ENCODE data around the gene NUP188. TPM values are rescaled to one million over a fixed set of nuclear protein-coding genes. Genes with fewer than 3 reads are reported as not detected.

Gene NUP188
- polyA plus RNA-seq, 1 donor from 2014 or later = 24.0 TPM

DNA sequence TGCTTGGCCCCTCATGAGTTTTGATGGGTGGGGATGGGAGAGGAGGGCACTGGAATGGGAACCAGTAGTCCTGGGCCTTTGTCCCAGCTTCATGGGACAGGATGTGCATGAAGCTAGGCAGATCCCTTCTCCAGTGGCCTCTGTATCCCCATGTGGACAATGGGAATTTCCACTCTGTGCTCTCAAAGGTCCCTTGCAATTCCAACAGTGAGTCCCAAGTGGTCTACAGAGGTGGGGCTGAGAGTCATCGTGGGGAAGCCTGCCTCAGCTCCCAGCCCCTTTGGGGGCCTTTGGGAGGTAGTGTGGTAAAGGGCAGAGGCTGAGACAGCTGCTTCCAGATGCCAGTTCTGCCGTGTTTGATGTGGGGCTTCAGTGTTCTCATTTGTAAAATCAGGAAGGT is 28.6 kb upstream of the NUP188 start:
- H3K9me3 ChIP-seq (ENCODE audit: low read length) = no peaks in the 10 kb centered on the region
- TF ChIP-seq, protein P1, sequence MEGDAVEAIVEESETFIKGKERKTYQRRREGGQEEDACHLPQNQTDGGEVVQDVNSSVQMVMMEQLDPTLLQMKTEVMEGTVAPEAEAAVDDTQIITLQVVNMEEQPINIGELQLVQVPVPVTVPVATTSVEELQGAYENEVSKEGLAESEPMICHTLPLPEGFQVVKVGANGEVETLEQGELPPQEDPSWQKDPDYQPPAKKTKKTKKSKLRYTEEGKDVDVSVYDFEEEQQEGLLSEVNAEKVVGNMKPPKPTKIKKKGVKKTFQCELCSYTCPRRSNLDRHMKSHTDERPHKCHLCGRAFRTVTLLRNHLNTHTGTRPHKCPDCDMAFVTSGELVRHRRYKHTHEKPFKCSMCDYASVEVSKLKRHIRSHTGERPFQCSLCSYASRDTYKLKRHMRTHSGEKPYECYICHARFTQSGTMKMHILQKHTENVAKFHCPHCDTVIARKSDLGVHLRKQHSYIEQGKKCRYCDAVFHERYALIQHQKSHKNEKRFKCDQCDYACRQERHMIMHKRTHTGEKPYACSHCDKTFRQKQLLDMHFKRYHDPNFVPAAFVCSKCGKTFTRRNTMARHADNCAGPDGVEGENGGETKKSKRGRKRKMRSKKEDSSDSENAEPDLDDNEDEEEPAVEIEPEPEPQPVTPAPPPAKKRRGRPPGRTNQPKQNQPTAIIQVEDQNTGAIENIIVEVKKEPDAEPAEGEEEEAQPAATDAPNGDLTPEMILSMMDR (IDR thresholded peaks at IDR 0.05; ENCODE audit: poor library complexity, severe bottlenecking) = no peak
- TF ChIP-seq POLR2AphosphoS5 (IDR thresholded peaks at IDR 0.05) = no peak
- TF ChIP-seq MXI1 (conservative IDR thresholded peaks at IDR 0.05; ENCODE audit: poor library complexity, severe bottlenecking) = no peak
- TF ChIP-seq RAD21 (conservative IDR thresholded peaks at IDR 0.05) = no peak
- TF ChIP-seq EZH2 (IDR thresholded peaks at IDR 0.05; ENCODE audit: borderline replicate concordance, insufficient read depth, low read length, poor library complexity, severe bottlenecking) = no peak
- TF ChIP-seq EP300 (conservative IDR thresholded peaks at IDR 0.05; ENCODE audit: poor library complexity, severe bottlenecking) = no peak
- TF ChIP-seq SMC3 (conservative IDR thresholded peaks at IDR 0.05; ENCODE audit: poor library complexity) = no peak
- TF ChIP-seq, protein P2, sequence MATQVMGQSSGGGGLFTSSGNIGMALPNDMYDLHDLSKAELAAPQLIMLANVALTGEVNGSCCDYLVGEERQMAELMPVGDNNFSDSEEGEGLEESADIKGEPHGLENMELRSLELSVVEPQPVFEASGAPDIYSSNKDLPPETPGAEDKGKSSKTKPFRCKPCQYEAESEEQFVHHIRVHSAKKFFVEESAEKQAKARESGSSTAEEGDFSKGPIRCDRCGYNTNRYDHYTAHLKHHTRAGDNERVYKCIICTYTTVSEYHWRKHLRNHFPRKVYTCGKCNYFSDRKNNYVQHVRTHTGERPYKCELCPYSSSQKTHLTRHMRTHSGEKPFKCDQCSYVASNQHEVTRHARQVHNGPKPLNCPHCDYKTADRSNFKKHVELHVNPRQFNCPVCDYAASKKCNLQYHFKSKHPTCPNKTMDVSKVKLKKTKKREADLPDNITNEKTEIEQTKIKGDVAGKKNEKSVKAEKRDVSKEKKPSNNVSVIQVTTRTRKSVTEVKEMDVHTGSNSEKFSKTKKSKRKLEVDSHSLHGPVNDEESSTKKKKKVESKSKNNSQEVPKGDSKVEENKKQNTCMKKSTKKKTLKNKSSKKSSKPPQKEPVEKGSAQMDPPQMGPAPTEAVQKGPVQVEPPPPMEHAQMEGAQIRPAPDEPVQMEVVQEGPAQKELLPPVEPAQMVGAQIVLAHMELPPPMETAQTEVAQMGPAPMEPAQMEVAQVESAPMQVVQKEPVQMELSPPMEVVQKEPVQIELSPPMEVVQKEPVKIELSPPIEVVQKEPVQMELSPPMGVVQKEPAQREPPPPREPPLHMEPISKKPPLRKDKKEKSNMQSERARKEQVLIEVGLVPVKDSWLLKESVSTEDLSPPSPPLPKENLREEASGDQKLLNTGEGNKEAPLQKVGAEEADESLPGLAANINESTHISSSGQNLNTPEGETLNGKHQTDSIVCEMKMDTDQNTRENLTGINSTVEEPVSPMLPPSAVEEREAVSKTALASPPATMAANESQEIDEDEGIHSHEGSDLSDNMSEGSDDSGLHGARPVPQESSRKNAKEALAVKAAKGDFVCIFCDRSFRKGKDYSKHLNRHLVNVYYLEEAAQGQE (IDR thresholded peaks at IDR 0.05; ENCODE audit: borderline replicate concordance) = no peak
- TF ChIP-seq TAF1 (IDR thresholded peaks at IDR 0.05; ENCODE audit: low read depth) = no peak

DNA sequence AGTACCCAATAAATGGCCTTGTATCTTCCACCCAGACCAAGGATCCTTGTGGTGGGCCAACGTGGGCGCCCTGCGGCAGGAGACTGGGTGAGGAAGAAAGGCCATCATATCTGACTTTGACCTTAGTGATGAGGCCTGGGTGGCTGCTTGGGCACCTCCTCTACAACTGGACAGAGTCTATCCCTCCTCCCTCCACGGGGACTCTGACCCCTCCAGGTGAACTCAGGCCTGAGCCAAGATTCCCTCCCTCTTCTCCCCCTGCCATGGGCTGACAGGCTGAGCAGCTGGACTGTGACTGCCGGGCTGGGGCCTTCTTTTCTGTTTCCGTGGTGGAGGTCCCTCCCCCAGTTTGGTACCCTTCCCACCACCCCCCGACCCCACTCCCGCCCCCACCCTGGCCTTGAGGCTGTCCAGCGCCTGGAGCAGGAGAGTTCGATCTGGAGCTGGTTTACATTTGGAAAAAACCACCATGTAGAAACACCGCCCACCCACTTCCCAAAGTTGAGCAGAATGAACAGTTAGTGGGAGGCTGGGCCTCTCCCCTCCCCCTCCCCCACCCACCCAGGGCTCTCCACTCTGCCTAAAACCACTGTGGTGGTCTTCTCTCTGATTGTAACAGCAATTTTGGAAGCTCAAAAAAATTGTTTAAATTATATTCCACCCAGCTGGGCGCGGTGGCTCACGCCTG is 28.0 kb upstream of the NUP188 start:
- Histone ChIP-seq H3K9me2 (ENCODE audit: insufficient read depth, low read length) (no peaks in the 10 kb centered on the region), H4K20me1 (ENCODE audit: insufficient read depth) (no peaks in the 10 kb centered on the region), H3K27ac (ENCODE audit: low read length) (no peak overlapping the region), H3K36me3 (ENCODE audit: insufficient read depth, low read length) (no peaks in the 10 kb centered on the region), H2AFZ (ENCODE audit: low read depth, low read length) (no peak overlapping the region), H3K9me3 (ENCODE audit: low read length) (no peaks in the 10 kb centered on the region), H3K4me2 (ENCODE audit: low read length) (no peak overlapping the region), H3K27me3 (ENCODE audit: insufficient read depth, low read depth, low read length) (no peaks in the 10 kb centered on the region), H3K79me2 (replicated peaks; ENCODE audit: insufficient read depth, low read length) (no peaks in the 10 kb centered on the region), H3K4me3 (ENCODE audit: low read length) (no peak overlapping the region), H3K9ac (ENCODE audit: low read length) (no peak overlapping the region), H3F3A (ENCODE audit: insufficient read depth, low read length, poor library complexity, severe bottlenecking) (no peaks in the 10 kb centered on the region)
- no peak for TF ChIP-seq EZH2 (IDR thresholded peaks at IDR 0.05; ENCODE audit: borderline replicate concordance, insufficient read depth, low read length, poor library complexity, severe bottlenecking)
- no peak for TF ChIP-seq TAF1 (IDR thresholded peaks at IDR 0.05; ENCODE audit: low read depth)
- TF ChIP-seq, protein P1 (IDR thresholded peaks at IDR 0.05; ENCODE audit: poor library complexity, severe bottlenecking) = no peak
- TF ChIP-seq MXI1 (conservative IDR thresholded peaks at IDR 0.05; ENCODE audit: poor library complexity, severe bottlenecking) = no peak
- TF ChIP-seq POLR2AphosphoS5 (IDR thresholded peaks at IDR 0.05) = no peak
- no peak for TF ChIP-seq SMC3 (conservative IDR thresholded peaks at IDR 0.05; ENCODE audit: poor library complexity)
- TF ChIP-seq, protein P2 (IDR thresholded peaks at IDR 0.05; ENCODE audit: borderline replicate concordance) = no peak
- no peak for TF ChIP-seq RAD21 (conservative IDR thresholded peaks at IDR 0.05)
- TF ChIP-seq EP300 (conservative IDR thresholded peaks at IDR 0.05; ENCODE audit: poor library complexity, severe bottlenecking) = no peak

More for the DNA sequence above, 28.6 kb upstream of the NUP188 start:
- Histone ChIP-seq H3K4me2 (ENCODE audit: low read length) (no peak overlapping the region), H3K79me2 (replicated peaks; ENCODE audit: insufficient read depth, low read length) (no peaks in the 10 kb centered on the region), H3K36me3 (ENCODE audit: insufficient read depth, low read length) (no peaks in the 10 kb centered on the region), H2AFZ (ENCODE audit: low read depth, low read length) (no peak overlapping the region), H3K4me3 (ENCODE audit: low read length) (no peak overlapping the region), H3K27ac (ENCODE audit: low read length) (no peak overlapping the region), H3K9ac (ENCODE audit: low read length) (no peak overlapping the region), H3K27me3 (ENCODE audit: insufficient read depth, low read depth, low read length) (no peaks in the 10 kb centered on the region), H4K20me1 (ENCODE audit: insufficient read depth) (no peaks in the 10 kb centered on the region), H3K9me2 (ENCODE audit: insufficient read depth, low read length) (no peaks in the 10 kb centered on the region), H3F3A (ENCODE audit: insufficient read depth, low read length, poor library complexity, severe bottlenecking) (no peaks in the 10 kb centered on the region)
